ENCODE data around the gene LCK.

DNA sequence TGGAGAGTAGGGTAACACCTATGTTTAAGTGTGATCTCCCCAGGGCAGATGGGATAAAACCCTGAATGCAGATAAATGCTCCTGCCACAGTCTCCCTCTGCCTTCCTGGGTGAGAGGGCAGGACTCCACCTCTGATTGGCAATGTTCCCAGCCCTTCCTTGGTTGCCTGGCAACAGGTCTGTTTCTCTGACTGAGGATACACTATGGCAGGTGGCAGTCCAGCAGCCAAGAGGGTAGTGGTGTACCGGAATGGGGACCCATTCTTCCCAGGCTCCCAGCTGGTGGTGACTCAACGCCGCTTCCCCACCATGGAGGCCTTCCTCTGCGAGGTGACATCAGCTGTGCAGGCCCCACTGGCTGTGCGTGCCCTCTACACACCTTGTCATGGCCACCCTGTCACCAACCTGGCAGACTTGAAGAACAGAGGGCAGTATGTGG, 42.2 kb upstream of the LCK start, which contains the start of gene DCDC2B:
- TF ChIP-seq CREB1 (CRISPR knock-in tag; IDR thresholded peaks at IDR 0.05) (no peak), EMX1 (CRISPR knock-in tag; IDR thresholded peaks at IDR 0.05) (no peak), ZNF121 (CRISPR knock-in tag; IDR thresholded peaks at IDR 0.05) (no peak), JUN (CRISPR knock-in tag; IDR thresholded peaks at IDR 0.05) (no peak), ELF4 (CRISPR knock-in tag; IDR thresholded peaks at IDR 0.05; ENCODE audit: low read depth) (no peak)
- TF ChIP-seq, protein P1, sequence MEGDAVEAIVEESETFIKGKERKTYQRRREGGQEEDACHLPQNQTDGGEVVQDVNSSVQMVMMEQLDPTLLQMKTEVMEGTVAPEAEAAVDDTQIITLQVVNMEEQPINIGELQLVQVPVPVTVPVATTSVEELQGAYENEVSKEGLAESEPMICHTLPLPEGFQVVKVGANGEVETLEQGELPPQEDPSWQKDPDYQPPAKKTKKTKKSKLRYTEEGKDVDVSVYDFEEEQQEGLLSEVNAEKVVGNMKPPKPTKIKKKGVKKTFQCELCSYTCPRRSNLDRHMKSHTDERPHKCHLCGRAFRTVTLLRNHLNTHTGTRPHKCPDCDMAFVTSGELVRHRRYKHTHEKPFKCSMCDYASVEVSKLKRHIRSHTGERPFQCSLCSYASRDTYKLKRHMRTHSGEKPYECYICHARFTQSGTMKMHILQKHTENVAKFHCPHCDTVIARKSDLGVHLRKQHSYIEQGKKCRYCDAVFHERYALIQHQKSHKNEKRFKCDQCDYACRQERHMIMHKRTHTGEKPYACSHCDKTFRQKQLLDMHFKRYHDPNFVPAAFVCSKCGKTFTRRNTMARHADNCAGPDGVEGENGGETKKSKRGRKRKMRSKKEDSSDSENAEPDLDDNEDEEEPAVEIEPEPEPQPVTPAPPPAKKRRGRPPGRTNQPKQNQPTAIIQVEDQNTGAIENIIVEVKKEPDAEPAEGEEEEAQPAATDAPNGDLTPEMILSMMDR (IDR thresholded peaks at IDR 0.05): no peak
- TF ChIP-seq, protein P2, sequence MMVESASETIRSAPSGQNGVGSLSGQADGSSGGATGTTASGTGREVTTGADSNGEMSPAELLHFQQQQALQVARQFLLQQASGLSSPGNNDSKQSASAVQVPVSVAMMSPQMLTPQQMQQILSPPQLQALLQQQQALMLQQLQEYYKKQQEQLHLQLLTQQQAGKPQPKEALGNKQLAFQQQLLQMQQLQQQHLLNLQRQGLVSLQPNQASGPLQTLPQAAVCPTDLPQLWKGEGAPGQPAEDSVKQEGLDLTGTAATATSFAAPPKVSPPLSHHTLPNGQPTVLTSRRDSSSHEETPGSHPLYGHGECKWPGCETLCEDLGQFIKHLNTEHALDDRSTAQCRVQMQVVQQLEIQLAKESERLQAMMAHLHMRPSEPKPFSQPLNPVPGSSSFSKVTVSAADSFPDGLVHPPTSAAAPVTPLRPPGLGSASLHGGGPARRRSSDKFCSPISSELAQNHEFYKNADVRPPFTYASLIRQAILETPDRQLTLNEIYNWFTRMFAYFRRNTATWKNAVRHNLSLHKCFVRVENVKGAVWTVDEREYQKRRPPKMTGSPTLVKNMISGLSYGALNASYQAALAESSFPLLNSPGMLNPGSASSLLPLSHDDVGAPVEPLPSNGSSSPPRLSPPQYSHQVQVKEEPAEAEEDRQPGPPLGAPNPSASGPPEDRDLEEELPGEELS (CRISPR knock-in tag; IDR thresholded peaks at IDR 0.05): no peak
- TF ChIP-seq, protein P3, sequence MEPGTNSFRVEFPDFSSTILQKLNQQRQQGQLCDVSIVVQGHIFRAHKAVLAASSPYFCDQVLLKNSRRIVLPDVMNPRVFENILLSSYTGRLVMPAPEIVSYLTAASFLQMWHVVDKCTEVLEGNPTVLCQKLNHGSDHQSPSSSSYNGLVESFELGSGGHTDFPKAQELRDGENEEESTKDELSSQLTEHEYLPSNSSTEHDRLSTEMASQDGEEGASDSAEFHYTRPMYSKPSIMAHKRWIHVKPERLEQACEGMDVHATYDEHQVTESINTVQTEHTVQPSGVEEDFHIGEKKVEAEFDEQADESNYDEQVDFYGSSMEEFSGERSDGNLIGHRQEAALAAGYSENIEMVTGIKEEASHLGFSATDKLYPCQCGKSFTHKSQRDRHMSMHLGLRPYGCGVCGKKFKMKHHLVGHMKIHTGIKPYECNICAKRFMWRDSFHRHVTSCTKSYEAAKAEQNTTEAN (CRISPR knock-in tag; IDR thresholded peaks at IDR 0.05): no peak
- TF ChIP-seq, protein P4, sequence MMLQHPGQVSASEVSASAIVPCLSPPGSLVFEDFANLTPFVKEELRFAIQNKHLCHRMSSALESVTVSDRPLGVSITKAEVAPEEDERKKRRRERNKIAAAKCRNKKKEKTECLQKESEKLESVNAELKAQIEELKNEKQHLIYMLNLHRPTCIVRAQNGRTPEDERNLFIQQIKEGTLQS (CRISPR knock-in tag; conservative IDR thresholded peaks at IDR 0.05): no peak
- TF ChIP-seq, protein P5, sequence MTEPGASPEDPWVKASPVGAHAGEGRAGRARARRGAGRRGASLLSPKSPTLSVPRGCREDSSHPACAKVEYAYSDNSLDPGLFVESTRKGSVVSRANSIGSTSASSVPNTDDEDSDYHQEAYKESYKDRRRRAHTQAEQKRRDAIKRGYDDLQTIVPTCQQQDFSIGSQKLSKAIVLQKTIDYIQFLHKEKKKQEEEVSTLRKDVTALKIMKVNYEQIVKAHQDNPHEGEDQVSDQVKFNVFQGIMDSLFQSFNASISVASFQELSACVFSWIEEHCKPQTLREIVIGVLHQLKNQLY (CRISPR knock-in tag; IDR thresholded peaks at IDR 0.05): no peak
